B cell (primary cell): ENCODE measurements around the gene TPBG. TPM values are rescaled to one million over a fixed set of nuclear protein-coding genes. Genes with fewer than 3 reads are reported as not detected.

Experiments
- ATAC-seq: fragments of 200-7000 bp; cut with Tn5 transposase; one replicate; pipeline ENCODE4 v1.10.0; 2021; ENCODE audit warnings: low read depth, mild to moderate bottlenecking, moderate number of reproducible peaks, moderate library complexity
- CTCF ChIA-PET: fragments of 350-600 bp; sonication (Branson Sonifier 250); formaldehyde crosslinking; loops from one replicate; lab custom pipeline; 2021; ENCODE audit warnings: antibody characterized with exemption, inconsistent platforms; lab: Charles Lee
- POLR2A ChIA-PET: fragments of 350-600 bp; sonication (Branson Sonifier 250); formaldehyde crosslinking; loops from one replicate; lab custom pipeline; 2021; ENCODE audit warnings: antibody characterized with exemption; lab: Charles Lee
- DNase-seq: peaks from one replicate; pipeline ENCODE4 v3.0.0; 2013
- H2AFZ ChIP-seq: 2 replicates; pipeline ENCODE4 v1.6.1; 2012; ENCODE audit warnings: mild to moderate bottlenecking, low read depth, low read length; ENCODE audit not compliant: insufficient read depth, poor library complexity, severe bottlenecking
- H3K27ac ChIP-seq, 2 donors: 1 replicate in 1 of 2; 2 replicates in 1 of 2; pipeline ENCODE4 v1.5.1; 2012 to 2013; ENCODE audit warnings: low read length in 2 of 2, mild to moderate bottlenecking in 2 of 2, moderate library complexity in 1 of 2
- H3K27me3 ChIP-seq, 4 experiments: fragments of 200-600 bp in 1 of 4; sonication (generic) in 1 of 4; replicated peaks in 1 of 4; 1 replicate in 2 of 4; 2 replicates in 2 of 4; pipeline versions ENCODE4 v1.6.1 to v1.7.0; 2013 to 2016; ENCODE audit warnings: low read length in 3 of 4, mild to moderate bottlenecking in 2 of 4, mixed read lengths in 1 of 4, moderate library complexity in 1 of 4; ENCODE audit not compliant: insufficient read depth in 4 of 4, control insufficient read depth in 3 of 4; ENCODE audit errors: control extremely low read depth in 1 of 4
- H3K36me3 ChIP-seq, 2 experiments: replicated peaks in 1 of 2; 1 replicate in 1 of 2; 2 replicates in 1 of 2; pipeline versions ENCODE4 v1.6.1 to v1.7.1; 2013; ENCODE audit warnings: low read length in 1 of 2; ENCODE audit not compliant: insufficient read depth in 2 of 2, control insufficient read depth in 1 of 2; ENCODE audit errors: control extremely low read depth in 1 of 2, extremely low read depth in 1 of 2
- H3K4me1 ChIP-seq, 2 donors: fragments of 200-600 bp in 1 of 2; sonication (generic) in 1 of 2; 1 replicate in 1 of 2; 2 replicates in 1 of 2; pipeline versions ENCODE4 v1.5.1 to v1.6.1; 2013 to 2017; ENCODE audit warnings: low read length in 2 of 2; ENCODE audit not compliant: control insufficient read depth in 2 of 2, insufficient read depth in 2 of 2
- H3K4me2 ChIP-seq: replicated peaks from 2 replicates; pipeline ENCODE3; 2012; ENCODE audit warnings: mild to moderate bottlenecking, low read depth, low read length; ENCODE audit not compliant: poor library complexity, severe bottlenecking
- H3K4me3 ChIP-seq, 5 experiments: fragments of 200-600 bp in 1 of 5; sonication (generic) in 1 of 5; 1 replicate in 3 of 5; 2 replicates in 2 of 5; pipeline versions ENCODE4 v1.5.1 to v1.7.0; 2011 to 2016; ENCODE audit warnings: low read length in 4 of 5, mild to moderate bottlenecking in 4 of 5, low read depth in 2 of 5, control low read depth in 1 of 5, moderate library complexity in 1 of 5; ENCODE audit not compliant: insufficient read depth in 1 of 5; ENCODE audit errors: control extremely low read depth in 1 of 5, extremely low read depth in 1 of 5
- H3K79me2 ChIP-seq: fragments of 200-600 bp; sonication (generic); one replicate; pipeline ENCODE4 v1.6.0; 2016; ENCODE audit warnings: low read length; ENCODE audit not compliant: control insufficient read depth, insufficient read depth
- H3K9ac ChIP-seq: fragments of 200-600 bp; sonication (generic); 2 replicates; pipeline ENCODE4 v1.6.1; 2017; ENCODE audit warnings: mild to moderate bottlenecking, low read length, moderate library complexity
- H3K9me3 ChIP-seq, 3 donors: one replicate each; pipeline versions ENCODE4 v1.6.1 to v1.7.1; 2013; ENCODE audit warnings: low read length in 2 of 3; ENCODE audit not compliant: control insufficient read depth in 2 of 3, insufficient read depth in 1 of 3; ENCODE audit errors: control extremely low read depth in 1 of 3
- H4K20me1 ChIP-seq: 2 replicates; pipeline ENCODE4 v1.6.0; 2012; ENCODE audit warnings: mild to moderate bottlenecking, low read length; ENCODE audit not compliant: insufficient read depth, control insufficient read depth, poor library complexity, severe bottlenecking
- H3K27ac Mint-ChIP-seq: one replicate; pipeline ENCODE4 v1.8.0; 2021; ENCODE audit warnings: mixed read lengths
- H3K27me3 Mint-ChIP-seq: one replicate; pipeline ENCODE4 v1.8.0; 2021; ENCODE audit warnings: mixed read lengths
- H3K4me1 Mint-ChIP-seq: one replicate; pipeline ENCODE4 v1.8.0; 2021; ENCODE audit warnings: mixed read lengths
- H3K4me3 Mint-ChIP-seq: one replicate; pipeline ENCODE4 v1.8.0; 2021; ENCODE audit warnings: mixed read lengths
- H3K9me3 Mint-ChIP-seq: one replicate; pipeline ENCODE4 v1.8.0; 2022; ENCODE audit warnings: mixed read lengths; ENCODE audit not compliant: insufficient read depth
- EZH2 ChIP-seq: IDR thresholded peaks from 2 replicates; pipeline ENCODE4 v1.6.1; 2012; ENCODE audit warnings: borderline replicate concordance, low read depth, mild to moderate bottlenecking, moderate library complexity, low read length; ENCODE audit not compliant: insufficient read depth, poor library complexity, severe bottlenecking
- WGBS: methylation state at CpG from one replicate; pipeline ENCODE4 v1.1.5; 2013; ENCODE audit warnings: missing lambda C conversion rate; ENCODE audit not compliant: insufficient coverage; 5-methylcytosine and 5-hydroxymethylcytosine counted together
- intact Hi-C: fragments of 100-400 bp; cut with micrococcal nuclease; formaldehyde crosslinking; loops from one replicate; pipeline ENCODE4 v1.10.0; 2022
- polyA plus RNA-seq: library from polyadenylated mRNA; depleted of rRNA; stranded (reverse); fragments of >200 nt; gene quantifications from 2 replicates; pipeline ENCODE4 v1.2.3, GENCODE V29; 2012
- total RNA-seq, 2 donors: library from RNA; stranded (reverse); fragments of 120-200 nt in 1 of 2; gene quantifications; 1 replicate in 1 of 2; 2 replicates in 1 of 2; pipeline versions ENCODE4 v1.2.3 to v1.2.4, GENCODE V29; 2013 to 2022
- TF ChIP-seq, protein P1 (sequence below): fragments of 200-600 bp; IDR thresholded peaks from one replicate; pipeline ENCODE4 v1.8.0; 2022; ENCODE audit warnings: antibody characterized with exemption, mild to moderate bottlenecking

Gene TPBG
- total and polyA plus RNA-seq, 2 donors (not counting 1 experiment from before 2014, with no cell fraction given), result 0.03 TPM; not detected in 1

DNA sequence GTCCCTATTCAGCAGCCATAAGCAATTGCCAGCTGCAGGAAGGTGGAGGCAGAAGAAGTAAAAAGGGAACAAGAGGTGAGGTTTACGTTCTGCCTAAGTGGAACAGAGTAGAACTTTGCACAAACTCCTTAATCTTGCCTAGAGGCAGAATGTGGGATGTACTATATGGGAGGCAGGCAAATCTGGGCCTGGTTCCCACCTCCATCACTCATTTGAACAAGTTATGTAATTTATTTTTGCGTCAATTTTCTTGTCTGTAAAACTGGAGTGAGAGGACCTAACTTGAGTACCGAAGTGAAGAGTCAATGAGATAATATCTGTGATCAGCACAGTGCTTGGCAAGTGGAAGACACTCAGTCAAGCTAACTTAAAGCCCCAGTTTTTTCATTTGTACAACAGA, 2.0 kb upstream of the TPBG start:
- Mint-ChIP-seq H3K27me3 (peaks cover 60% of the 10 kb centered on the region), H3K4me1 (peaks cover 24% of the 10 kb centered on the region), H3K27ac (no peak overlapping the region), H3K4me3 (no peak overlapping the region), H3K9me3 (no peaks in the 10 kb centered on the region)
- Histone ChIP-seq H3K27me3 (peaks cover 0 to 35% (median 27%) of the 10 kb centered on the region in 4 experiments), H4K20me1 (no peaks in the 10 kb centered on the region), H3K27ac (no peak overlapping the region), H3K4me3 (no peak overlapping the region), H3K79me2 (no peaks in the 10 kb centered on the region), H3K36me3 (no peaks in the 10 kb centered on the region), H2AFZ (no peak overlapping the region), H3K4me1 (peaks cover 20 to 24% of the 10 kb centered on the region in 2 donors), H3K9ac (no peak overlapping the region), H3K4me2 (no peak overlapping the region), H3K9me3 (no peaks in the 10 kb centered on the region)
- POLR2A ChIA-PET, result no interaction called here
- no CpG with 5 or more reads among the region's 3 CpGs for WGBS
- CTCF ChIA-PET, result no interaction called here
- intact Hi-C loops, result no loop called here
- DNase-seq (no peak), ATAC-seq (no peak)
- TF ChIP-seq, protein P1, sequence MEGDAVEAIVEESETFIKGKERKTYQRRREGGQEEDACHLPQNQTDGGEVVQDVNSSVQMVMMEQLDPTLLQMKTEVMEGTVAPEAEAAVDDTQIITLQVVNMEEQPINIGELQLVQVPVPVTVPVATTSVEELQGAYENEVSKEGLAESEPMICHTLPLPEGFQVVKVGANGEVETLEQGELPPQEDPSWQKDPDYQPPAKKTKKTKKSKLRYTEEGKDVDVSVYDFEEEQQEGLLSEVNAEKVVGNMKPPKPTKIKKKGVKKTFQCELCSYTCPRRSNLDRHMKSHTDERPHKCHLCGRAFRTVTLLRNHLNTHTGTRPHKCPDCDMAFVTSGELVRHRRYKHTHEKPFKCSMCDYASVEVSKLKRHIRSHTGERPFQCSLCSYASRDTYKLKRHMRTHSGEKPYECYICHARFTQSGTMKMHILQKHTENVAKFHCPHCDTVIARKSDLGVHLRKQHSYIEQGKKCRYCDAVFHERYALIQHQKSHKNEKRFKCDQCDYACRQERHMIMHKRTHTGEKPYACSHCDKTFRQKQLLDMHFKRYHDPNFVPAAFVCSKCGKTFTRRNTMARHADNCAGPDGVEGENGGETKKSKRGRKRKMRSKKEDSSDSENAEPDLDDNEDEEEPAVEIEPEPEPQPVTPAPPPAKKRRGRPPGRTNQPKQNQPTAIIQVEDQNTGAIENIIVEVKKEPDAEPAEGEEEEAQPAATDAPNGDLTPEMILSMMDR, result no peak
- TF ChIP-seq EZH2, result no peak

GRCh38 chr6:82362144-82362543, 1.5 kb upstream of the TPBG start:
- Histone ChIP-seq H2AFZ (no peak overlapping the region), H3K27ac (no peak overlapping the region), H3K9me3 (no peaks in the 10 kb centered on the region), H3K4me1 (peaks cover 20 to 24% of the 10 kb centered on the region in 2 donors), H4K20me1 (no peaks in the 10 kb centered on the region), H3K9ac (no peak overlapping the region), H3K36me3 (no peaks in the 10 kb centered on the region), H3K4me2 (no peak overlapping the region), H3K4me3 (no peak overlapping the region), H3K27me3 (peaks cover 0 to 35% (median 27%) of the 10 kb centered on the region in 4 experiments), H3K79me2 (no peaks in the 10 kb centered on the region)
- H3K9me3 Mint-ChIP-seq, result no peaks in the 10 kb centered on the region
- H3K4me1 Mint-ChIP-seq, result peaks cover 24% of the 10 kb centered on the region
- H3K27me3 Mint-ChIP-seq, result peaks cover 64% of the 10 kb centered on the region
- no peak for DNase-seq
- intact Hi-C loops, result no loop called here
- TF ChIP-seq EZH2, result no peak
- TF ChIP-seq, protein P1, result no peak
- ChIA-PET POLR2A (no interaction called here), CTCF (no interaction called here)
- WGBS, result no CpG with 5 or more reads among the region's 4 CpGs
- H3K27ac Mint-ChIP-seq, result no peak overlapping the region
- no peak for ATAC-seq
- H3K4me3 Mint-ChIP-seq, result no peak overlapping the region
